GM18502 (cell line): Measurements from ENCODE around the gene NFU1.
A peak's percentile ranks its signal among the peaks of the same experiment; 100 is the strongest.

Source experiments
- ATAC-seq: cut with Tn5 transposase; IDR thresholded peaks from one replicate; pipeline ENCODE4 v1.9.1; 2021; ENCODE audit warnings: mild to moderate bottlenecking; ENCODE audit not compliant: unreplicated experiment, poor library complexity

The NFU1 gene

DNA sequence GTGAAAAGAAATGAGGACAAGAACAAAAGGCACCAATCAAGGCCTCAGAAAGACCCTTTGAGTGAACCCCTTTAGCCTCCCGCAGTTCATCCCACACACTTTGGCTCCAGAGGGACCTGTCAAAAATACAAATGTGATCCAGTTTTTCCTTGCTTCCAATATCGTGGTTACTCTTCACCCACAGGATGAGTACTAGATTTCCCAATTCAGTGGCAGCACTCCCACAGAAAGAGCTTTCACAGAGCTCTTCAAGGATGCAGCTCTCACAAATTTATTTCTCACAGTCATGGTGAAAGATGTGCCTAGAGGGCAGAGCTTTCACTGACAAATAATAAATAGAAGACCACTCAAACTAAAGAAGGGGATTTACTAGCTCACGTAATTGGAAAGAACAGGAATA is 47.2 kb downstream of the NFU1 start:
- ATAC-seq: no peak

DNA sequence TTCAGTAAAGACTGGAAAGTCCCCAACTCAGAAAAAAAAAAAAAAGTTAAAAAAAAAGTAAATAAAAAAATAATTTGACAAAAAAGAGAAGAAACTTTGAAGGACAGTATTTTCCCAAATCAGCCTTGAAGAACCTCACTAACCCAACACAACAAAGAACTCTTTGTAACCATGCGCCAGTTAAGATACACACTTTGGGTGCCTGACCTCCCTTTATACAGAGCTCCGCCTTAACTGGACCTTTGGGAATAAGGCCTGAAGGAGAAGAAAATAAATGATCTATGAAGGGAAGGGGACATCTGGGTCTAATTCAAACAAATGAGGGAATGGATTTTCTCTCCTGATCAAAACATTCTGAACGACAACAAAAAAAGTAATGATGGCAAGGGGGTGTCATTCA is 48.0 kb downstream of the NFU1 start:
- no peak for ATAC-seq

DNA sequence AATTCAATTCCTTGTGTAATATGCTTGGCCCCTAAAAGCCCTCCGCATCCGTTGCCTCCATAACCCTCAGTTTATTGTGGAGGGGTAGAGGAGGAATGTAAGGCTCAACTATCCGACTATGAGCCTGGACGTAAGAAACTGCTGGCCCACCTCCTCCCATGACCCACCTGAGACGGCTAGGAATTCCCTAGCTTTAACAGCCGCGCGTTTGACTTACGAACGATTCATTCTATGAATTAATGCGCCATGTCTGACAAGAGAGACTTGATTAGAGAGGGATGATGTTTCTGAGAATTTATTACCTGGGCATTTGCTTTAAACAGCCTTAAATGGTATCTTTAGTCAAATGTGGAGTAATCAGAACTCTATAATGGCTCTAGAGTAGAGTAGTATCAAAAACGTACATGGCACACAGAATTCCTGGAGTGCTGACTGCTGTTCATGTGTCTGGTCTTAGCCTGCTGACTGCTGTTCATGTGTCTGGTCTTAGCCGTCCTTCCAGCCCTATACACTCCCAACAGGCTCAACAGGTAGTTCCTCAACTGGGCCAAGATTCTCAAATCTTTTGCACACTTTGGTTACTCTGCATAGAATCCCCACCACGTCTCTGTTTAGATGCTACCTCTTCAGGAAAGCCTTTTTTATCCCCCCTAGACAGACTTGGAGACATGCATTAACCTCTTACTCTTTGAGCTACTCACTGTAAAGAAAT is 49.3 kb downstream of the NFU1 start:
- no peak for ATAC-seq

DNA sequence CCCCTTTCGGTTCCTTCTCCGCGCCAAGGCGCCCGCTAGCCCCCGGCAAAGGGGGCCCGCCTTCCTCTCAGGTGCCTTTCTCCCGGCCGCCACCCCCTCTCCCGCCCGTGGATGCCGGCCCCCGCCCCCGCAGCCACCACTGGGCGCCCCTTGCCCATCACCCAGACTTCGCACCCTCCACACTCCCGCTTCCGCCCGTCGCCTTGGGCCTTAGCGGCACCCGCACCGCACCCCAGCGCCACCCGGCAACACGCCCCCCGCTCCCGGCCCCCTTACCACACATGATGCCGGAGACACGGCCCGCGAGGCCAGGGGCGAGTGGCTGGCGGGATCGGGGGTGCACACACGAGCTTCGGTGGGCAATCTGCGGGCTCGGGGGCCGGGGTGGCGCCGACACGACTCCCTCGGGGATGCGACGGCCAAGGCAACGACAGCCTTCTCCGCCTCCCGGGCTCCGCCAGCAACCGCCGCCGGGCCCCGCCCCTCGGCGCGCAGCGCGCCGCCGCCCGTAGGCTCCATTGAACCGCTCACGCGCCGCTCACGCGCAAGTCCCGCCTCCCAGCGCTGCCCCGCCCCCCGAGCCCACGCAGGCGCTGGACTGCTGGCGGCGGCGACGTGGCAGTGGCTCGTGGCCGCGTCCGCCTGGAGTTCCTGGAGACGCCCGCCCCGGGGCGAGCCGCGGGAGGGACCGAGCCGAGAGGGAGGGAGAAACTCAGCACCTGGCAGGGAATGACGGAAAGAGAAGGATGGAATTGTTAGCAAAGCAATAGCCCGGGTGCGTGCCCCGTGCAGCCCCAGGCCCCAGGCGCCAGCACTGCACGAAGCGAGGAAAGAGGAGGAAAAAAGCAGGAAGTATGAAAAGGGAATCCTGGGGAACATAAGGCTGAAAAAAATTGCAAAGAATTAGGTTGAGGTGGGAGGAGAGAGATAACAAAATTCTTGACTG is 50.2 kb downstream of the NFU1 start, which contains the start of gene GFPT1:
TSS of gene GFPT1 (minus strand) at position 439 of the 946 bp plus-strand sequence. CDS start at position 283, 156 bp downstream.
- peak; percentile 90 for ATAC-seq

DNA sequence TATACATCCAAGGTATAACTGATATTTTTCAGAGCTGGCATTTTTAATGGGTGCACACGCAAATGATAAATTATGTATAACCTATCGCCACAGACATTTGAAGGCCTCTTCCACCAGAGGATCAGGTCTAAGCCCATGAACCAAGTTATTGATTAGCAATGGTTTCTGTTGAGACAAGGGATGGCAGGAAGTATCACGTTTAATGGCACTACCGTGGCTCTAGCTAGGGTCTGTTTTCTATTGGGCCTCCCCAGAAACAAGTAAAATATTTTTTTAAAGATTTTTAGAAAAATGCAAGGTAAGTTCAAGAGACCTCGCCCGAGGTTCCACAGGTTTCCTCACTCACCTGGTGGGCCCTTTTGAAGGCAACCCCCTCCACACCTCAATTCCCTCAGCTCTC is 50.9 kb downstream of the NFU1 start:
- ATAC-seq: peak; percentile 2

DNA sequence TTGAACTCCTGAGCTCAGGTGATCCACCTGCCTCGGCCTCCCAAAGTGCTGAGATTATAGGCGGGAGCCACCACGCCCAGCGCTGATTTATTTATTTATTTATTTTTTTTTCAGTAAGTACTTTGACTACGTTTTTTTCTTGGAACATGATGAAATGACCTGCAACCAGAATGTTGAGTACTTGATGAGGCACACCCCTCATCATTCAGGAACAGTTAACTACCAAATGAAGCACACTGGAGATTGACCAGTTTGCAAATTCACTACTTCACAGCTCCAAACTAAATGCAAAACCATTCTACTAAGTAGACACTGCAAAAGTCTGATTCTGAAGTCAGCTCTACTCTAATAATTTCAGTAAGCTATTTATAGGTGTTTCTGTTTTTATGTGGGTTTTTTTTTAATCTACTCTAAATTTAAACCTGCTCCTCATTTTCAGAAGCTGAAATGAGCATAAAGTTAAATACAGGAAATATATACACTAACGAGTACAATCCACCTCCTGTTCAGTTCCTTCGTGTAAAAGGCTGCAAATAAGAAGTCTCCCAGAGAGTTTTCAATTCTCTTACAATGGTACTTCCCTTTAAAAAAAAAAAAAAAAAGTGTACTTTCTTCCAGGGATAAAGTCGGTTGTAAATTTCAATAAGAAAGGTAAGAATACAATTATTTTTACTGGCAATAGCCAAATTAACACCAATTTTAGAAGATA is 51.6 kb downstream of the NFU1 start:
- no peak for ATAC-seq

DNA sequence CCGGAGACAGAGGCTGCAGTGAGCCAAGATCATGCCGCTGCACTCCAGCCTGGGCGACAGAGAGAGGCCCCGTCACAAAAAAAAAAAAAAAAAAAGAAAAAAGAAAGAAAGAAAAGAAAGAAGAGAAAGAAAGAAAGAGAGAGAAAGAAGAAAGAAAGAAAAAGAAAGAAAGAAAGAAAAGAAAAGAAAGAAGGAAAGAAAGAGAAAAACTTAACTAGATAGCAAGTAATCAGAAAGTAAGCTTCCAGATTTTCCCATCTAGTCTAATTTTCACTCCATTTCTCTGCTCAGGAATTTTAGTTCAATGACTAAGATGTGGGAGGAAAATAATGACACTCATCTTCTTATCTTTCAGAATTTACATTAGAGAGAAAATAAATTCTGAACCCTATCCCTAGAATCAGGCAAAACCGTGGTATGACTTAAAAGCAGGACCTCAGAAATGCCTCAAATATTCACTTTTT is 52.6 kb downstream of the NFU1 start:
- no peak for ATAC-seq

DNA sequence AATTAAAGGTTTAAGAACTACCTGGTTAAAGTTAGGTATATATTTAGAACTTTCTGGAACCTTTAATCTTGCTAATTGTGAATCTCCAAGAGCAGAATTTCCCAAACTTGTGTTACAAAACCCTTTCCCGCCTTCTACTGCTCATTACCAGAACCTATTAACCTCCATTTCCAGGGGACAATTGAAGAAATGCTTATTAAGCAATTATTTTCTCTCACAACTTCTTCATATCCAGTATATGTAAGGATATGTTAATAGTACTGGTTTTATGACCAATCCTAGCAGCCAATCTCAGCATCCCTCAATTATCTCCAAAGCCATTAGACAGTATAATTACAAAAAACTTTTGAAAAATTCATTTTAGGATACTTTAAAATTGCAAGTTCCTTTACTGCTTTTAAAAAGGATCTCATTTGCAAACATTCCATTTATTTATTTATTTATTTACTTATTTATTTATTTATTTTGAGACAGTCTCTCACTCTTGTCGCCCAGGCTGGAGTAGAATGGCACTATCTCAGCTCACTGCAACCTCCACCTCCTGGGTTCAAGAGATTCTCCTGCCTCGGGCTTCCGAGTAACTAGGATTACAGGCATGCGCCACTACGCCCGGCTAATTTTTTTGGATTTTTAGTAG is 53.9 kb downstream of the NFU1 start:
- ATAC-seq: no peak

DNA sequence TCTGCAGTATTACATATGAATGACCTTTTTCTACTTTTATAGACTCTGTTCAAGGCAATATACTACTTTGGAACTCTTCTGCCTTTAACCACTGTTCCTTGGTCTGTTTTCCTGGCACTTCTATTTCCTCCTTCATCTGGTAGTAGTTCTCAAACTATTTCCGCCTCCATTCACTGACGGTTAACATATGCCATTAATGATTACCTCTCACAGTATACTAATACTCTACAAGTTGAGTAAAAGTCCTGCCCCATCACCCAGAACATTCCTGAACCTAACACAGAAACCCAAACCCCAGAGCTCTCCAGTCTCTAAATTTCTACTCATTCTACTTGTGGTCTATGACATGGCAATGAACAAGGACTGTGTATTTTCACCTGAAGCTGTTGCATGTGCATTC is 54.7 kb downstream of the NFU1 start:
- no peak for ATAC-seq

DNA sequence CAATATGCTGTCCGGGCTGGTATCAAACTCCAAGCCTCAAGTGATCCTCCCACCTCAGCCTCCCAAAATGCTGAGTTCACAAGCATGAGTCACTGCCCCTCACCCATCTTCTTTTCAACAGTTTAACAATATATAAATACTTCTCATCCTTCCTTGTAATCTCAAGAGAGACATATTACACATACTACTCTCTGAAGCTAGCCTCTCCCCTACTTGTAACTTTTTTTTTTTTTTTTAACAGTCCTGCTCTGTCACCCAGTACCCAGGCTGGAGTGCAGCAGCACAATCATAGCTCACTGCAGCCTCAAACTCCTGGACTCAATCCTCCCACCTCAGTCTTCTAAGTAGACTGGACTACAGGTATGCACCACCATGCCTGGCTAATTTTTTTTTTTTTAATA is 55.9 kb downstream of the NFU1 start:
- no peak for ATAC-seq

DNA sequence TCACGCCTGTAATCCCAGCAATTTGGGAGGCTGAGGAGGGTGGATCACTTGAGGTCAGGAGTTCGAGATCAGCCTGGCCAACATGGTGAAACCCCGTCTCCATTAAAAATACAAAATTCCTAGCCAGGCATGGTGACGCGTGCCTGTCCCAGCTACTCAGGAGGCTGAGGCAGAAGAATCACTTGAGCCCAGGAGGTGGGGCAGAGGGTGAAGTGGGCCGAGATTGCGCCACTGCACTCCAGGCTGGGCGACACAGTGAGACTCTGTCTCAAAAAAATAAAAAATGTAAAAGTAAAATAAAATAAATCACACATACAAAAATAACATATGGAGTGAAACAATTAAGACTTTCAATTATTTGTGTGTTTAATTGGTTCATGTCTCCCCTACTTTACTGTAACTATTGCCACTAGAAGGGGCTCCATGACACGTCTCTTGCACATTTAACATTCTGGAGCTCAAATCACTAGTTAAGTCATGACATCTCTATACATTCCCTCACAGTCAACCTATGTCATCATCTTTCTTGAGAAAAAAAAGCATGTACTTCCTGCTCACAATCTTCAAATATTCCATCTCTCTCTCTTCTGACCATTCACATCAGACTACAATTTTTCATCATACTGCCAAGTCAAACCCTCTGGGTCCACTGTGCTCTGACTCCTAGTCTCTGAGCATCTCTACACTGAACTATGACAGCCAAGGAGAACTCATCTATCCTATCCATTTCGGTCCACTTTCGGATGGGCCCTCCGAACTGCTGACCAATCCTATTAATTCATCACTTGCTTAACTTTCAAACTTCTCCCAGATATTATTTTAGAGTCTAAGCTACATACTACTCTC is 56.9 kb downstream of the NFU1 start:
- ATAC-seq: no peak

DNA sequence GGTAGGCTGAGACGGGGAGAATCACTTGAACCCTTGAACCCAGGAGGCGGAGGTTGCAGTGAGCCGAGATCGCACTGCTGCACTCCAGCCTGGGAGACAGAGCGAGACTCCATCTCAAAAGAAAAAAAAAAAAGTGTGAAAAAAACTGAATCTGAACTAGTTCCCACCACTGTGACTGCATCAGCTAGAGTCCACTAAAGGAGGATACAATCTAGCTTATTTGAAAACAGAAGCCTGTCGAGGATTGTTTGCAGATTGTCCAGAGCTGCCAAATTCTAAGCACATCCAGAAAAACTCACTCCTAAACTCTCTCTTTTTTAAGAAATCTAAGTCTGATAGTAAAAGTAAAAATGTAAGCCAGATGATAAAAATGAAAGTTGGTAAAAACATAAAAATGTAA is 60.8 kb downstream of the NFU1 start:
- no peak for ATAC-seq

DNA sequence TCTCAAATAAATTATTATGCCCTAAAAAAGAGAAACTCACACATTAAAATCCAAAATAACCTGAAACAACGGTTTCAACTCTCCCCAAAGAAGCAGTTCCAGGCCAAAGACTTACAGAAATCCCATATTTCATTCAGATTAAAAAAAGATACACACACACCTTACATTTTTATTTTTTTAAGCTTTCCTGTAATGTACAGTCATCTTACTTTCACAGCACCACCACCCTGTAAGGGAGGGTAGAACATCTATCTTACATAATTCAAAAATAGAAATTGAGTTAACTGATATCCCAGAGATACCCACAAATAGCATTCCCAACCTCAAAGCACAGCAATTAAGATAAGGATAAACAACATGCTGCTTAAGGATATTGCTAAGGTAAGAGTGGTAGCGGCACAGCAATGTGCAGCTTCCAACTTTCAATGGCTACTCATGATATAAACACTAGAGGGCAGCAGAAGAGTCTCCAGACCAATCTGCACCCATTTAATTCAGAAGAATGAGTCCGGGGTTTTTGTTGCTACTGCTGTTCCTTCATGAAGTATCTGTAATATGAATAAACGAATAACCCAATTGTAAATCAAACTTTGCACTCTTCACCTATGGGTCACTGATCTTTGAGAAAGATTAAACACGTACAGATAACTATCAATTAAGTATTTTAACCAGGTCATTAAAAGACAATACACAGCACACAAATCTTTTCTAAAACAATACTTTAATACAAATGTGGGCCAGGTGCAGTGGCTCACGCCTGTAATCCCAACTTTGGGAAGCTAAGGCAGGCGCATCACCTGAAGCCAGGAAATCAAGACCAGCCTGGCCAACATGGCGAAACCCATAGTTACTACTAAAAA is 61.5 kb downstream of the NFU1 start:
- ATAC-seq: no peak

DNA sequence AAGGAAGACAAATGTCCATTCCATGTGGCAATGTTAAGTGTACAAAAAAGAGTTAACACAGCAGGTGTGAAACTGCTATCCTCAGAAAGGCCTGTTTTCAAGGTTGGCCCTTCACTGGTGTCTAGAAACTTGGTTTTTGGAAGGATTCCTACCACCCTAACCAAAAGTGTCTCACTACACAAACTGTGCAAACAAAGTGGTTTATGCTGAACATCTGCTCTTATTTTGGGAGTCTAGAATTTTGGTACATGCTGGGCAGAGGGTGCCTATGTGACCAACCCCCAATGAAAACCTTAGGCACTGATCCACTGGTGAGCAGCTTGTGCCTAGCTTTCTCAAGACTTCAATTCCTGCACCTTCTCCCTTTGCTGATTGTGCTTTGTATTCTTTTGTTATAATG is 64.5 kb downstream of the NFU1 start:
- no peak for ATAC-seq

DNA sequence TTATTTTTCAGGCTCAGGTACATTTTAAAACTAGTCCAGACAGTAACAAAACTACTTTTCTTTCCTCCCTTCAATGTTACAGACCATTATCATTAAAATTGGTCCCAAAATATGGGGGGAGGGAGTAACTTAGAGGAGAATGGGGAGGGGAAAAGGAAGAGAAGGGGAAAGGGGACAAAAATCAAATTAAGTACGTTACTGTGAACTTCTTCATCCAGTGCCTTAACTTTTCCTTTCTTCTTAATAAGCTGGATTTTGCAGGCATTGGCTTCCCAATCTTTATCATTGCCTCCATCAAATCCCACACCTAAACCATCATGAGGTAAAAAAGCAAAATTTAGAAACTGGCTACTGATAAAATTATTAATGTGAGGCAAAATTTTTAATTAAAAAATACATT is 67.4 kb downstream of the NFU1 start:
- ATAC-seq: no peak

DNA sequence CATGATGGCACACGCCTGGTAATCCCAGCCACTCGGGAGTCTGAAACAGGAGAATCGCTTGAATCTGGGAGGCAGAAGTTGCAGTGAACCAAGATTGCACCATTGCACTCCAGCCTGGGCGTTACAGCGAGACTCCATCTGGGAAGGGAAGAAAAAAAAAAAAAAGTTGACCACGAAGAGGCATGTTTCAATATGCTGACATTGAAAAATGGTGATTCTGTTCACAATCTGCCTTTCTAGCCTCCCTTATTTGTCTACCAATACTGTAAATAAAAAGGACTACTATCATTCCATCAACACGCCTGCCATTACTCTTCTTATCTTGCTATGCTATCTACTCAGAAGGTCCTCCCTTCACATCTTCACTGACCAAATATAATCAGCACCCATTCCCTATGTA is 68.6 kb downstream of the NFU1 start:
- no peak for ATAC-seq

DNA sequence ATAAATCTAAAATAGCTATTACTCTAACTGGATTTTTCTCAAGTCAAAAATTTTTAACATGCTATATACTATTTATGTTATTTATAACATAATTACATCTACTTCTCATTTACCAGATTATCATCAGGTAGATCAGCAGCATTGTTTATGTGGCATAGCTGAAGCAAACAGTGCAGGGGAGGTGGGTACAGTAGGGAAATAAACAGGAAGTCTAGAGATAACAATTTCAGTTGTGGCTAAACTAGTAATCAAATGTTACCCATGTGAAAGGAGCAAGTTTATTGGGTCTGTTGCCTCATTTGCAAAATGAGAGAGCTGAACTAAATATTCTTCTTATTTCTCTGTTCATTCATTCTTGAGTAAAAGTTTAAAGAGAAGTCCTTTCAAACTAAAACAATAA is 77.9 kb downstream of the NFU1 start:
- no peak for ATAC-seq

DNA sequence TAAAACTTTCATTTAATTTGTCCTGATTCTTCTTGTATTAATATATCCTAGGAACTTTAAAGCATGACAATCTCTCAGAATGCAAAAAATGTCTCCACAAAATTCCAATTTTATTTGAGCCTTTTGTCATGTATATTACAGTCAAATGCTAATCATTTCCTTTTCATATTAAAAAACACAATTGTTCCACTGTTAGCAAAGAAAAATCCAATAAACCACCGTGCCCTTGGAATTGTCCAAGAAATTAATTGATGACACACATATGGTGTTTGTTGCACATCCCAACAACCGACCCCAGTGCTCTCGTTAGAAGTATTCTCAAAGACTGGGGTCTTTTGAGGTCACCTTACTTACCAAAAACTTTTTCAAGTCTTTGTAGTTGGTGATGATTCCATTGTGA is 78.3 kb downstream of the NFU1 start:
- ATAC-seq: no peak

DNA sequence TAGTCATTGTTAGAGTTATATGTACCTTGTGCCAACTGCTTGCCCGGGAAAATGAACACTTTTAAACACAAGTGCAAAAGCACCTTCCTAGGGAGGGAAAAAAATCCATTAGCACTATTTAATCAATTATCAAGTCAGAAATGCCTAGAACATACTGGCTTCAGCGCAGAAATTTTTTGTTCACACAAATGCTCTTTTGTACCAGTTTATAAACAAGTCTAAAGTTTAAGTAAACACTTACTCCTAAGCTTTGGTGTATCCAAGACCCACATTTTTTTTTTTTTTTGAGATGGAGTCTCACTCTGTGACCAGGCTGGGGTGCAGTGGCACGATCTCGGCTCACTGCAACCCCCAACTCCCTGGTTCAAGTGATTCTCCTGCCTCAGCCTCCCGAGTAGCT is 80.8 kb downstream of the NFU1 start:
- ATAC-seq: no peak
